ENCODE results near the gene LNPEP. TPM values are rescaled to one million over a fixed set of nuclear protein-coding genes. Genes with fewer than 3 reads are reported as not detected.

Gene LNPEP
- total and polyA plus RNA-seq, 2 of the 13 experiments (the other 11 are each of a cell fraction or from before 2014, with no cell fraction given) = 8.0 to 16.9 TPM

- TF ChIP-seq KLF6 (CRISPR knock-in tag; IDR thresholded peaks at IDR 0.05) = no peak
- no peak for TF ChIP-seq ZNF543 (CRISPR knock-in tag; IDR thresholded peaks at IDR 0.05)
- TF ChIP-seq ZSCAN5A (CRISPR knock-in tag; IDR thresholded peaks at IDR 0.05; ENCODE audit: borderline replicate concordance) = no peak
- no peak for TF ChIP-seq ZHX1 (CRISPR knock-in tag; IDR thresholded peaks at IDR 0.05; ENCODE audit: low read depth)
- no peak for TF ChIP-seq ZNF292 (CRISPR knock-in tag; IDR thresholded peaks at IDR 0.05; ENCODE audit: borderline replicate concordance, low read depth)
- TF ChIP-seq NRL (CRISPR knock-in tag; IDR thresholded peaks at IDR 0.05; ENCODE audit: borderline replicate concordance) = no peak
- TF ChIP-seq AHR (CRISPR knock-in tag; IDR thresholded peaks at IDR 0.05) = no peak
- no peak for TF ChIP-seq TBX3 (IDR thresholded peaks at IDR 0.05; ENCODE audit: borderline replicate concordance)
- Histone ChIP-seq H3K4me1 (ENCODE audit: insufficient read depth, low read length) (peaks cover 16% of the 10 kb centered on the region), H3K4me3 (replicated peaks in 1 of 3; ENCODE audit: insufficient read depth in 1 of 3, low read depth in 2 of 3, low read length in 3 of 3) (no peak overlapping the region), H3K4me2 (ENCODE audit: low read depth, low read length) (no peak overlapping the region), H4K20me1 (ENCODE audit: insufficient read depth, low read length) (no peaks in the 10 kb centered on the region), H3K9me3 (ENCODE audit: low read length) (no peaks in the 10 kb centered on the region), H3K79me2 (ENCODE audit: insufficient read depth, low read length) (no peaks in the 10 kb centered on the region), H3K9ac (ENCODE audit: insufficient read depth, low read depth, low read length) (no peak overlapping the region), H3K27ac (ENCODE audit: extremely low read length, insufficient read depth, low read length) (no peak overlapping the region), H2AFZ (ENCODE audit: low read length) (no peak overlapping the region), H3K36me3 (replicated peaks in 1 of 2; ENCODE audit: control insufficient read depth in 1 of 2, insufficient read depth in 2 of 2, low read length in 2 of 2) (no peaks in the 10 kb centered on the region), H3K27me3 (ENCODE audit: control insufficient read depth in 1 of 2, insufficient read depth in 2 of 2, low read length in 2 of 2) (no peaks in the 10 kb centered on the region)
- ATAC-seq (no peak), DNase-seq (ENCODE audit: low spot score) (no peak), FAIRE-seq (no peak)
- in situ Hi-C loops (cut with HindIII; ENCODE audit: extremely low pct_ligation_motif_present, low pct_unique_long_range_greater_than_20kb) = no loop called here
- POLR2A ChIA-PET = no interaction called here
- intact Hi-C loops (cut with micrococcal nuclease; ENCODE audit: unreplicated experiment) = no loop called here
- BruUV-seq (replicated peaks) = no TSS peak
- 95% methylated on average over 2 of the region's 2 CpGs for WGBS (ENCODE audit: low lambda C conversion rate)
- CTCF ChIA-PET (ENCODE audit: low intra/inter-chr PET ratio, low total read pairs) = no interaction called here
Observed at GRCh38 chr5:96913233-96913632, 22.6 kb upstream of the LNPEP start.

Measured in HepG2 (cell line).